SK-N-SH (cell line): ENCODE results near the gene CRYBA1. TPM values are rescaled to one million over a fixed set of nuclear protein-coding genes. Genes with fewer than 3 reads are reported as not detected.
A peak's percentile ranks its signal among the peaks of the same experiment; 100 is the strongest.

Source experiments
- CTCF ChIA-PET: fragments of 300-600, 350-600 bp; formaldehyde crosslinking; extraction: SDS; loops from one replicate; lab custom pipeline; 2021; lab: Yijun Ruan, JAX
- POLR2A ChIA-PET: fragments of 350-600 bp; sonication (Branson Sonifier 250); formaldehyde crosslinking; extraction: SDS; loops from one replicate; lab custom pipeline; 2020; ENCODE audit warnings: antibody characterized with exemption, inconsistent platforms; lab: Yijun Ruan, JAX
- DNase-seq: peaks from one replicate; pipeline ENCODE4 v3.0.0; 2012
- H2AFZ ChIP-seq: fragments of 200-600 bp; sonication (generic); 2 replicates; pipeline ENCODE4 v1.8.1; 2016; ENCODE audit warnings: antibody characterized with exemption, mild to moderate bottlenecking, low read depth
- H3F3A ChIP-seq: fragments of 200-600 bp; sonication (generic); replicated peaks from 2 replicates; pipeline ENCODE3; 2016; ENCODE audit warnings: antibody characterized with exemption, mild to moderate bottlenecking; ENCODE audit not compliant: insufficient read depth
- H3K27ac ChIP-seq, 2 experiments: fragments of 200-500 bp in 1 of 2; fragments of 200-600 bp in 1 of 2; sonication (Bioruptor generic) in 1 of 2; sonication (generic), shearing (Covaris generic) in 1 of 2; 2 replicates each; pipeline versions ENCODE4 v1.5.1 to v1.6.1; 2014 to 2016; ENCODE audit warnings: low read depth in 2 of 2, inconsistent platforms in 1 of 2, low read length in 1 of 2, mild to moderate bottlenecking in 1 of 2, mixed read lengths in 1 of 2
- H3K27me3 ChIP-seq: fragments of 200-600 bp; sonication (generic), shearing (Covaris generic); 2 replicates; pipeline ENCODE4 v1.6.1; 2016; ENCODE audit warnings: mixed run types; ENCODE audit not compliant: insufficient read depth
- H3K36me3 ChIP-seq, 2 experiments: fragments of 200-500 bp in 1 of 2; fragments of 200-600 bp in 1 of 2; sonication (Bioruptor generic) in 1 of 2; sonication (generic) in 1 of 2; replicated peaks in 1 of 2; 2 replicates each; pipeline versions ENCODE3 to v1.5.1; 2014 to 2016; ENCODE audit warnings: low read length in 1 of 2, mild to moderate bottlenecking in 1 of 2; ENCODE audit not compliant: insufficient read depth in 2 of 2, control insufficient read depth in 1 of 2
- H3K4me1 ChIP-seq, 2 experiments: fragments of 200-500 bp in 1 of 2; fragments of 200-600 bp in 1 of 2; sonication (Bioruptor generic) in 1 of 2; sonication (generic), shearing (Covaris generic) in 1 of 2; 2 replicates each; pipeline versions ENCODE4 v1.5.1 to v1.6.1; 2014 to 2016; ENCODE audit warnings: low read depth in 1 of 2, low read length in 1 of 2, mixed run types in 1 of 2; ENCODE audit not compliant: insufficient read depth in 2 of 2, control insufficient read depth in 1 of 2
- H3K4me2 ChIP-seq: fragments of 200-600 bp; sonication (generic), shearing (Covaris generic); 2 replicates; pipeline ENCODE4 v1.6.1; 2017; ENCODE audit warnings: mixed run types
- H3K4me3 ChIP-seq, 2 experiments: fragments of 200-500 bp in 1 of 2; fragments of 200-600 bp in 1 of 2; sonication (Bioruptor generic) in 1 of 2; sonication (generic), shearing (Covaris generic) in 1 of 2; 2 replicates each; pipeline versions ENCODE4 v1.5.1 to v1.8.1; 2014 to 2016; ENCODE audit warnings: low read depth in 2 of 2, inconsistent platforms in 1 of 2, low read length in 1 of 2, mild to moderate bottlenecking in 1 of 2, mixed read lengths in 1 of 2, moderate library complexity in 1 of 2
- H3K79me2 ChIP-seq: fragments of 200-600 bp; sonication (generic); 2 replicates; pipeline ENCODE4 v1.8.1; 2017; ENCODE audit warnings: mild to moderate bottlenecking; ENCODE audit not compliant: insufficient read depth
- H3K9ac ChIP-seq: fragments of 200-600 bp; sonication (generic); 2 replicates; pipeline ENCODE4 v1.6.1; 2017; ENCODE audit warnings: mixed run types
- H3K9me2 ChIP-seq: fragments of 200-600 bp; sonication (generic); 2 replicates; pipeline ENCODE4 v1.6.1; 2017; ENCODE audit warnings: mixed run types
- H3K9me3 ChIP-seq: fragments of 200-600 bp; sonication (generic); 2 replicates; pipeline ENCODE4 v1.6.1; 2017; ENCODE audit warnings: mixed run types, mild to moderate bottlenecking, moderate library complexity
- H4K20me1 ChIP-seq: fragments of 200-600 bp; sonication (generic); 2 replicates; pipeline ENCODE4 v1.6.1; 2017; ENCODE audit warnings: mild to moderate bottlenecking, mixed run types; ENCODE audit not compliant: insufficient read depth
- CHD2 ChIP-seq: fragments of 150-350 bp; IDR thresholded peaks from 2 replicates; pipeline ENCODE4 v1.6.1; 2018; ENCODE audit warnings: low read length; ENCODE audit not compliant: partially characterized antibody
- ELF1 ChIP-seq: IDR thresholded peaks from 2 replicates; pipeline ENCODE4 v1.4.0; 2012
- EP300 ChIP-seq, 2 experiments: IDR thresholded peaks; 2 replicates each; pipeline versions ENCODE4 v1.4.0 to v1.6.1; 2012; ENCODE audit warnings: borderline replicate concordance in 1 of 2, low read depth in 1 of 2, low read length in 1 of 2
- FOSL2 ChIP-seq: IDR thresholded peaks from 2 replicates; pipeline ENCODE4 v1.4.0; 2012; ENCODE audit warnings: low read depth, mild to moderate bottlenecking, moderate library complexity, borderline replicate concordance
- FOXJ3 ChIP-seq: sonication (generic); formaldehyde crosslinking; IDR thresholded peaks from 2 replicates; pipeline ENCODE4 v1.5.1; 2020; ENCODE audit warnings: mild to moderate bottlenecking, missing genetic modification reagents
- GATA2 ChIP-seq: sonication (generic); formaldehyde crosslinking; IDR thresholded peaks from 2 replicates; pipeline ENCODE4 v1.5.0; 2020; ENCODE audit warnings: mild to moderate bottlenecking, missing genetic modification reagents
- JUND ChIP-seq: IDR thresholded peaks from 2 replicates; pipeline ENCODE4 v1.4.0; 2012
- MEF2A ChIP-seq: IDR thresholded peaks from 2 replicates; pipeline ENCODE4 v1.4.0; 2012; ENCODE audit warnings: low read depth, borderline replicate concordance
- RAD21 ChIP-seq: IDR thresholded peaks from 2 replicates; pipeline ENCODE4 v1.6.1; 2012; ENCODE audit warnings: mild to moderate bottlenecking, low read length
- RCOR1 ChIP-seq: fragments of 150-350 bp; IDR thresholded peaks from 2 replicates; pipeline ENCODE4 v1.6.1; 2017; ENCODE audit warnings: antibody characterized with exemption, low read length
- RFX5 ChIP-seq: IDR thresholded peaks from 2 replicates; pipeline ENCODE4 v1.6.1; 2012; ENCODE audit warnings: mild to moderate bottlenecking, improper control_type of control experiment, low read length
- RXRA ChIP-seq: IDR thresholded peaks from 2 replicates; pipeline ENCODE4 v1.4.0; 2012; ENCODE audit warnings: low read depth, mild to moderate bottlenecking, borderline replicate concordance
- SIN3A ChIP-seq: IDR thresholded peaks from 2 replicates; pipeline ENCODE4 v1.6.1; 2012; ENCODE audit warnings: low read depth, mild to moderate bottlenecking, low read length, moderate library complexity, borderline replicate concordance
- SMC3 ChIP-seq: IDR thresholded peaks from 2 replicates; pipeline ENCODE4 v1.6.1; 2012; ENCODE audit warnings: low read depth, low read length, improper control_type of control experiment
- TAF1 ChIP-seq: IDR thresholded peaks from 2 replicates; pipeline ENCODE4 v1.6.1; 2012; ENCODE audit warnings: low read depth, mild to moderate bottlenecking, low read length, moderate library complexity, borderline replicate concordance
- TCF12 ChIP-seq: IDR thresholded peaks from 2 replicates; pipeline ENCODE4 v1.4.0; 2012
- TEAD4 ChIP-seq: IDR thresholded peaks from 2 replicates; pipeline ENCODE4 v1.4.0; 2012; ENCODE audit warnings: mild to moderate bottlenecking, borderline replicate concordance; ENCODE audit not compliant: insufficient read depth
- WGBS: methylation state at CpG from one replicate; pipeline ENCODE4 v1.1.6; 2017; ENCODE audit warnings: low lambda C conversion rate; 5-methylcytosine and 5-hydroxymethylcytosine counted together
- polyA plus RNA-seq, 3 experiments: library from polyadenylated mRNA; depleted of rRNA; stranded (reverse); fragments of >200 nt; gene quantifications; 2 replicates each; pipeline ENCODE4 v1.2.3, GENCODE V29; 2012
- TF ChIP-seq, protein P1 (sequence below): IDR thresholded peaks from 2 replicates; pipeline ENCODE4 v1.4.0; 2012; ENCODE audit warnings: low read depth
- TF ChIP-seq, protein P2 (sequence below): IDR thresholded peaks from 2 replicates; pipeline ENCODE4 v1.4.0; 2012; ENCODE audit warnings: low read depth, borderline replicate concordance
- TF ChIP-seq, protein P3 (sequence below): fragments of 150-350 bp; IDR thresholded peaks from 2 replicates; pipeline ENCODE4 v1.6.1; 2017; ENCODE audit warnings: antibody characterized with exemption, low read length, low read depth, borderline replicate concordance
- TF ChIP-seq, protein P4 (sequence below): IDR thresholded peaks from 2 replicates; pipeline ENCODE4; 2012

CRYBA1 gene
- polyA plus RNA-seq, 1 of the 3 experiments (the other 2 are of a cell fraction): not detected

DNA sequence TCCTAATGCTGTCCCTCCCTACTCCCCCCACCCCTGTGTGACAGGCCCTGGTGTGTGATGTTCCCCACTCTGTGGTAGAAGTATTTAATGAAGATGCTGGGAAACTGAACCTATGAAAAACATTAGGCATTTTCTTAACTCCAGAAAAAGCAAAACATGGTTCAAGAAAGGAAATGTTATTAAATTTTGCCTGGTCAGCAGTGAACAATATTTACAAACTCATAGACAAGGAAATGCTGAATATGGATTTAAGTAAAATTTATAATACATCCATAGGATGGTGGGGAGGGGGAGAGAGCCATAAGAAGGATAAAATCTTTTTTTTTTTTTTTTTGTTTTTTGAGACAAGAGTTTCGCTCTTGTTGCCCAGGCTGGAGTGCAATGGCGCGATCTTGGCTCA lies 10.8 kb upstream of the CRYBA1 start:
- Histone ChIP-seq H3K9me3 (no peaks in the 10 kb centered on the region), H3F3A (peaks cover 18% of the 10 kb centered on the region), H3K4me3 (no peak overlapping the region)
- TF ChIP-seq GATA2 (CRISPR knock-in tag) (no peak), CHD2 (no peak), RFX5 (no peak), SIN3A (no peak), SMC3 (no peak), JUND (no peak), EP300 (IDR thresholded peaks at IDR 0.05; ENCODE audit: borderline replicate concordance in 1 of 2, low read depth in 1 of 2, low read length in 1 of 2) (no peak), TCF12 (no peak), RAD21 (no peak), ELF1 (no peak), MEF2A (no peak), FOXJ3 (CRISPR knock-in tag) (no peak)
- TF ChIP-seq, protein P1, sequence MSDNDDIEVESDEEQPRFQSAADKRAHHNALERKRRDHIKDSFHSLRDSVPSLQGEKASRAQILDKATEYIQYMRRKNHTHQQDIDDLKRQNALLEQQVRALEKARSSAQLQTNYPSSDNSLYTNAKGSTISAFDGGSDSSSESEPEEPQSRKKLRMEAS: no peak
- TF ChIP-seq, protein P2, sequence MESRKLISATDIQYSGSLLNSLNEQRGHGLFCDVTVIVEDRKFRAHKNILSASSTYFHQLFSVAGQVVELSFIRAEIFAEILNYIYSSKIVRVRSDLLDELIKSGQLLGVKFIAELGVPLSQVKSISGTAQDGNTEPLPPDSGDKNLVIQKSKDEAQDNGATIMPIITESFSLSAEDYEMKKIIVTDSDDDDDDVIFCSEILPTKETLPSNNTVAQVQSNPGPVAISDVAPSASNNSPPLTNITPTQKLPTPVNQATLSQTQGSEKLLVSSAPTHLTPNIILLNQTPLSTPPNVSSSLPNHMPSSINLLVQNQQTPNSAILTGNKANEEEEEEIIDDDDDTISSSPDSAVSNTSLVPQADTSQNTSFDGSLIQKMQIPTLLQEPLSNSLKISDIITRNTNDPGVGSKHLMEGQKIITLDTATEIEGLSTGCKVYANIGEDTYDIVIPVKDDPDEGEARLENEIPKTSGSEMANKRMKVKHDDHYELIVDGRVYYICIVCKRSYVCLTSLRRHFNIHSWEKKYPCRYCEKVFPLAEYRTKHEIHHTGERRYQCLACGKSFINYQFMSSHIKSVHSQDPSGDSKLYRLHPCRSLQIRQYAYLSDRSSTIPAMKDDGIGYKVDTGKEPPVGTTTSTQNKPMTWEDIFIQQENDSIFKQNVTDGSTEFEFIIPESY: no peak
- TF ChIP-seq, all 33 proteins: peak for 0
- no peaks in the 10 kb centered on the region for H3K36me3 ChIP-seq
- 100% methylated on average over 3 of the region's 3 CpGs for WGBS
- no peak overlapping the region for H3K4me2 ChIP-seq
- H3K79me2 ChIP-seq: no peaks in the 10 kb centered on the region
- no peak overlapping the region for H2AFZ ChIP-seq
- ChIA-PET CTCF (interaction anchor here (1.4 to 5.2 kb wide), 2 partner anchors 16 to 56 kb away, joined by 3 to 34 read pairs; partner anchors contain the start of gene MYO18A), POLR2A (no interaction called here)
- H3K9ac ChIP-seq: no peak overlapping the region
- H3K27me3 ChIP-seq: no peaks in the 10 kb centered on the region
- H3K9me2 ChIP-seq: no peaks in the 10 kb centered on the region
- H3K27ac ChIP-seq: no peak overlapping the region
- no peaks in the 10 kb centered on the region for H4K20me1 ChIP-seq
- DNase-seq: no peak
- H3K4me1 ChIP-seq: peaks cover 5 to 14% of the 10 kb centered on the region in 2 experiments

DNA sequence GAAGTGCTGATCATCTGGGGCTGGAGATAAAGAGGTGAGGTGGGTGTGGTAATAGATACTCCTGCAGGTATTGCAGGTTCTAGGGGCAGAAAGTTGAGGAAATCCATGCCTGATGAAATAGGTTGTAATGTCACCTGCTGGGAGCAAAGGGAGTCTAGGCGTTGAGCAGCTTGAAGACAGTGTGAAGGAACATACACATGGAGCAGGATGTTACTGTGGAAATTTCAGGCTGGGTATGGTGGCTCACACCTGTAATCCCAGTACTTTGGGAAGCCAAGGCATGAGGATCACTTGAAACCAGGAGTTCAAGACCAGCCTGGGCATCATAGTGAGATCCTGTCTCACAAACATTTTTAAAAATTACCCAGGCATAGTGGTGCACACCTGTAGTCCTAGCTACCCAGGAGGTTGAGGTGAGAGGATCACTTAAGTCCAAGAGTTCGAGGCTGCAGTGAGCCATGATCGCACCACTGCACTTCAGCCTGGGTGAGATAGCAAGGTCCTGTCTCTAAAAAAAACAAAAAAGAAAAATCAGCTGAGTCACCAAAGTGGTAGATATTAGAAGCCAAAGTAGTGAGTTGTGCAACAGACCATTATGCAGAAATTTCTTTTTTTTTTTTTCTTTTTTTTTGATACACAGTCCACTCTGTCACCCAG lies 9.1 kb upstream of the CRYBA1 start:
- H4K20me1 ChIP-seq: no peaks in the 10 kb centered on the region
- no peak overlapping the region for H3K4me2 ChIP-seq
- no peaks in the 10 kb centered on the region for H3K79me2 ChIP-seq
- H3K9me3 ChIP-seq: no peaks in the 10 kb centered on the region
- H3K4me3 ChIP-seq: no peak overlapping the region
- H3K4me1 ChIP-seq: peaks cover 15 to 28% of the 10 kb centered on the region in 2 experiments
- no peak overlapping the region for H3K9ac ChIP-seq
- H3K9me2 ChIP-seq: no peaks in the 10 kb centered on the region
- ChIA-PET POLR2A (no interaction called here), CTCF (interaction anchor here (0.6 to 5.2 kb wide), 9 partner anchors 15 to 114 kb away, joined by 3 to 34 read pairs (median 6); no protein-coding TSS in a partner anchor)
- 85% methylated on average over 3 of the region's 3 CpGs for WGBS
- DNase-seq: no peak
- TF ChIP-seq RXRA: no peak
- no peak for TF ChIP-seq TCF12
- TF ChIP-seq TEAD4: no peak
- no peak for TF ChIP-seq TAF1
- TF ChIP-seq, protein P3, sequence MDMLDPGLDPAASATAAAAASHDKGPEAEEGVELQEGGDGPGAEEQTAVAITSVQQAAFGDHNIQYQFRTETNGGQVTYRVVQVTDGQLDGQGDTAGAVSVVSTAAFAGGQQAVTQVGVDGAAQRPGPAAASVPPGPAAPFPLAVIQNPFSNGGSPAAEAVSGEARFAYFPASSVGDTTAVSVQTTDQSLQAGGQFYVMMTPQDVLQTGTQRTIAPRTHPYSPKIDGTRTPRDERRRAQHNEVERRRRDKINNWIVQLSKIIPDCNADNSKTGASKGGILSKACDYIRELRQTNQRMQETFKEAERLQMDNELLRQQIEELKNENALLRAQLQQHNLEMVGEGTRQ: no peak
- TF ChIP-seq CHD2: no peak
- TF ChIP-seq, protein P4, sequence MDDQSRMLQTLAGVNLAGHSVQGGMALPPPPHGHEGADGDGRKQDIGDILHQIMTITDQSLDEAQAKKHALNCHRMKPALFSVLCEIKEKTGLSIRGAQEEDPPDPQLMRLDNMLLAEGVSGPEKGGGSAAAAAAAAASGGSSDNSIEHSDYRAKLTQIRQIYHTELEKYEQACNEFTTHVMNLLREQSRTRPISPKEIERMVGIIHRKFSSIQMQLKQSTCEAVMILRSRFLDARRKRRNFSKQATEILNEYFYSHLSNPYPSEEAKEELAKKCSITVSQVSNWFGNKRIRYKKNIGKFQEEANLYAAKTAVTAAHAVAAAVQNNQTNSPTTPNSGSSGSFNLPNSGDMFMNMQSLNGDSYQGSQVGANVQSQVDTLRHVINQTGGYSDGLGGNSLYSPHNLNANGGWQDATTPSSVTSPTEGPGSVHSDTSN: no peak
- TF ChIP-seq, protein P1: no peak
- TF ChIP-seq ELF1: no peak
- no peak; the same call in 1 of the 2 replicates for TF ChIP-seq FOSL2
- no peak for TF ChIP-seq RFX5
- no peak for TF ChIP-seq SIN3A
- TF ChIP-seq GATA2 (CRISPR knock-in tag): no peak
- no peak for TF ChIP-seq RCOR1
- TF ChIP-seq JUND: no peak
- no peaks in the 10 kb centered on the region for H3K36me3 ChIP-seq
- 0 out of 2 replicates have a peak overlapping the region, but pooled peaks have one; percentile 32 for H2AFZ ChIP-seq
- no peaks in the 10 kb centered on the region for H3K27me3 ChIP-seq
- H3K27ac ChIP-seq: peak overlapping the region in 1 of 2 experiments; percentile 15; a peak in 1 of 4 replicates
- H3F3A ChIP-seq: peaks cover 33% of the 10 kb centered on the region
